GM19351 (cell line): Measurements from ENCODE around the gene USE1.

Experiments used
- ATAC-seq: cut with Tn5 transposase; IDR thresholded peaks from one replicate; pipeline ENCODE4 v1.9.1; 2021; ENCODE audit warnings: mild to moderate bottlenecking, moderate library complexity; ENCODE audit not compliant: unreplicated experiment

The USE1 gene

GRCh38 chr19:17235300-17235970 lies 20.3 kb downstream of the USE1 start:
- no peak for ATAC-seq

DNA sequence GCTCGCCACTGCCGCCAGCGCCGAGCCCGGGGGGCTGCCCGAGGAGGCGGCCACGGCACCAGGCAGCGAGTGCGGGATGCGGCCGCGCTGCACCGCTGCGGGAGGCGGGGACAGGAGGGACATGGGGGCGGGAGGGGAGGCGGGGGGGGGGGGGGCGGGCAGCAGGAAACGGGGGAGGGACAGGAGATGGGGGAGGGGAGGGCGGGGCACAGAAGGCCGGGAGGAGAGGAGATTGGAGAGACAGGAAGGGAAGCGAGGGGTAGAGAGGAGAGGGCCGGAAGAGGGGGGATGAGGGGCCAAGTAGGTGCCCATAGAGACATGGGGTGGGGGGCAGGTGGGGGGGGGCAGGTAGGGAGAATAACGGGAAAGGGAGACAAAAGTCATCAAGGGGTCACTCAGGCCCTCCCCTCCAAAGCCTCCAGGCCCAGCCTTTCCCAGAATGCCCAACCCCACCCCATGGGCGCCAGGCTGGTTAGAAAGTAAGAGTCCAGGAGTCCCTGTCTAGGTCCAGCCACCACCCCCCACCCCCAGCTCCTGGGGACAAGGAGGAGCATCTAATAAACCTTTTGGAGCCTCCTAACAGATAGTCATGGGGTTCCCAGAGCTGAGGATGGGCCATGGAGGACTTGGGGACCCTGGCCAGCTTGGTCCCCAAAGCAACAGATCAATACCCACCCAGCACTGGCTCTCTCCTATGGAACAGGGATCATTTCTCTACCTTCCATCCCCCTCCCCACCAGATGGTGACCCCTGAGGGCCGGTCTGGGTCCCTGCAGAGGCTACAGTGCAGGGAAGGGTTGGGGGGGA lies 21.0 kb downstream of the USE1 start:
- ATAC-seq, result no peak

GRCh38 chr19:17236811-17237543 lies 21.8 kb downstream of the USE1 start:
- no peak for ATAC-seq

GRCh38 chr19:17237747-17238706 lies 22.9 kb downstream of the USE1 start:
- ATAC-seq, result no peak

DNA sequence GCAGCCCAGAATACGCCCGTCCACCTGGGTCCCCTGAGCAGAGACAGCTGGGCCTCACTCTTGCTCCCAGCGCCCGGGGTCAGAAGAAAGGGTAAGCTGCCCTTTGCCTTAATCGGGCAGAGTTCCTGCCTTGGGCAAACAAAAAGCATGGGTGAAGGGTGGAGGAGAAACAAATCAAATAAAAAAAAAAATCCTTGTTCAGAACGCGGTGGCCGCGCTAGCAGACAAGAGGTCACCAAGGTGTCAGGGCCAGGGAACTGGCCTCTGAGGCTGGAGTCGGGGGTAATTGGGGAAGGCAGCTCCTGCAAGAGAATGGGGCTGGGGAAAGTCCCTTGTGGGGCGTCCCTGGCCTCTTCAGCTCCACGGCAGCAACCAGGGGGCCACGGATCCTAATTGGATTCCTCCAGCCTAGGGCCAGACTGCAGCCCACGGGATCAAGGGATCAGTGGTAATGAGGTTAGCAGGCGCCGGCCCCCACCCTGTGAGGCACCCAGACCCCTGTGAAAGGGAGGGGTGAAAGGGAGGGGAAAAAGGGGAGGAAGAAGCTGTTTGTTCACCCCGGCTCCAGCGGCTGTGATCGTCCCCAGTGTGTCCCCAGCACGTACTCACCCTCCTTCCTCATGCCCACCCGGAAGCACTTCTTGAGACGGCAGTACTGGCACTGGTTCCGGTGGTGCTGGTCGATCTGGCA lies 25.1 kb downstream of the USE1 start:
- ATAC-seq, result no peak

- no peak for ATAC-seq
These were observed 25.8 kb downstream of the USE1 start for GRCh38 chr19:17240826-17241399.

GRCh38 chr19:17242431-17243208 lies 27.5 kb downstream of the USE1 start:
- no peak for ATAC-seq

DNA sequence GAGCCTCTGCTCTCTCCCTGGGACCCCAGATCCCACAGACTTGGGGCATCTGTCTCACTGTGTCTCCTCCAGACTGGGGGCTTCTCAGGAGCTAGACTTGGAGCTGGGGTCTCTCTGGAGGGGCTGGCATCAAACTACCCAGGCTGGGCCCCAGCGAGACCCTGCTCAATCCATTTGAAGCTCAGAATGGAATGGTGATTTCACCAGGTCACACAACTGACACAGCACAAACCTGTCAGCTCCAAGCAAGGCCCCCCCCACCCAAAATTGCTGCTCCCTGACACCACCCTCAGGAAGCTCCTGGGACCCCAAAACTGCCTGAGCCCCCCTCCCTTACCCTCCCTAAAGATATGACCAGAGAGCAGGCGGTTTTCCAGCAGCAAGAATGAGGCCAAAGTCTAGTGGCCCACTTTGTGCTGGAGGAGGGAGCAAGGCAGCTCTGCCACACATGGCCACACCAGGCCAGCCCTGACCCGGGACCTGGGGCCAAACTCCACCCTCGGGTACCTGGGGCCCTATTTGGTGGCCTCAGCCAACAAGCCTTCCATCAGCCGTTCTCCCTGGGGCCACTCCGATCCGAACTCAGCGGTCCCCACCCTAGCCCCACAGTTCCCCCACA lies 28.2 kb downstream of the USE1 start:
- no peak for ATAC-seq

GRCh38 chr19:17243830-17244617 lies 28.9 kb downstream of the USE1 start:
- no peak for ATAC-seq

DNA sequence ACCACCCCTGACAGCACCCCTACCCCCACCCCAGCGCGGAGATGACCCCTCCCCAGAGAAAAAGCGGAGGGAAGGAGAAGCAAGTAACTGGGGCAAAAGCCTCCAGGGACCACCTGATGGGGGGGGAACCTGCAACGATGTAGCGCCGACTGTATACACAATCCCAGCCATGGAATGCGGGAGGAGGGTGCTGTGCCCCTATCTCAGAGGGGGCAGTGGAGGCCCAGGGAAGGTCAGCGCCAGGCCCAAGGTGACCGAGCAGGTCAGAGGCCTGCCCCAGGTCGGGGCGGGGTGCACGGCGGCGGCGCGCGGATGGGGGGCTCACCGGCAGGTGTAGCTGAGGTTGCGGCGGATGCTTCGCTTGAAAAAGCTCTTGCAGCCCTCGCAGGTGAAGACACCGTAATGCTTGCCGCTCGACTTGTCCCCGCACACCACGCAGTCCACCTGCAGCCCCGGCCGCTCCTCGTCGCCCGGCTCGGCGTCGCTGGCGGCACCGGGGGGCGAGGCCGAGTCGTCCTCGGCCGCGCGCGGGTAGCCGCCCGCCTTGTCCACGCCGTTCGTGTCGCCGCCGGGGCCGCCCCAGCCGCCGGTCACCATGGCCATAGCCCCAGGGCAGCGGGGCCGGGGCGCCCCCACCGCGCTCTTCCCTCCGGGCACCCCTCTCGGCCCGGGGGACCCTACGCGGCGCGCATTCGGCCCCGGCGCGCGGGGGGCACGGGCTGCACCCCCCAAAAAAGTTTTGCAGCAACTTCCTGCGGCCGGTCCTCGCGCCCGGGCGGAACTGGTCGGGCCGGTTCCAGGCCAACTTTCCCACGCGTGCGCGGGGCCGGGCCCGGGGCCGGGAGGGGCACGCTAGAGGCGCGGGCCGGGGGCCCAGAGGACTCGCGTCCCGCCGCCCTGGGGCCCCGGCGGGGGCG lies 29.7 kb downstream of the USE1 start:
- no peak for ATAC-seq

DNA sequence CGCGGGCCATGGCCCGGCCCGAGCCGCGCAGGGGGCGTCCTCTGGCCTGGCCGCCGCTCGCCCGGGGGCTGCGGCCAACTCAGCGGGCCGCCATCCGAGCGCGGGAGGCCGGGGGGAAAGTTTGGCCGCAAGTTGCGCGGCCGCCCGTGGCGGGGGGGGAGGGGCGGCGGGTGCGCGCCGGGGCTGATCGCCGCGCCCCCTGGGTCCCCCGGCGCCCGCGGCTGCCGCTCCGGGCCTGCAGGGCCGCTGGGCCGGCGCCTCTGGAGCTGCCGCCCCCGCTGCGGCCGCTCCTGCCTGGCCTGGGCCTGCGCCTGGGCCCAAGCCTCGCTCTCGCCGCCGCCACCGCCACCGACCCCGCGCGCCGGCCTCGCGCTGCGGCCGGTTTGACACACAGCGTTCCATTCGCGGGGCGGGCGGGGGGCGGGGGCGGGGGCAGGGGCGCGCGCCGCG lies 30.4 kb downstream of the USE1 start, which contains the start of gene NR2F6:
NR2F6 (minus strand) TSS at position 385 of the 450 bp plus-strand sequence. CDS start 699 bp downstream, outside the sequence.
- no peak for ATAC-seq

- ATAC-seq, result no peak
These were observed 31.7 kb downstream of the USE1 start for GRCh38 chr19:17246681-17247425.

DNA sequence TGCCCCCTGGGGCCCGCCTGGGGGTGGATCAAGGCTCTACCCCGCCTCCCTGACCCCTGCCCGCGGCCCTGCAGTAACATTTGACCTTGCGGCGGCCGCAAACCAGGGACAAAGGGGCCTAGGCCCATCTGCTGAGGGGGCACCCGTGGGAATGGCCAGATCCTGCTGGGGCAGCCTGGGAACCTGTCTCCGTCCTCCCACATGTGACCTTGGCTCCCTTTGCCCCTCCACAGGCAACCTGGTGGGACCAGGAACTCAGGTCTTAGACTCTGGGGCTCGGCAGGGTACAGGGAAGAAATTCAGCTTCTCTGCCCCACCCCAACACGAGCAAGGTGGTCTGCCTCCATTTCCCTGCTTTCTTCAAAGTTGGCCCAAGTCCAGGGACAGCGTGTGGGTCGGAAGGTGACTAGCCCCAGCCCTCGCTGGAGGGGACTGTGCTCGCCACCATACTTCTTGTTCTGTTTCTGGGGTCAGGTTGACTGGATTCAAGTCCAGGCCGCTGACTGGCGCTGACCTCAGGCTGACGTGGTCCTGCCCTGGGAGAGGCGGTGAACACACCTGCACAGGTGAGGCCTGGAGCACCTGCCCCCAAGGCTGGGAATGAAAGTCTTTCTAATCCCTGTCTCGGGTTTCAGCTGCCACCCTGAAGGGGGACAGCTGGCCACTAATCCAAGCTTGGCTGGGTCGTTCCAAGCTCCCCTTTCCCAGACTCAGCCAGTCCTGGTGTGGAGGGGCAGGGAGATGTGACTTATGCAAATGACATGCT lies 33.0 kb downstream of the USE1 start:
- ATAC-seq, result no peak

- ATAC-seq, result no peak
These were observed 34.9 kb downstream of the USE1 start for GRCh38 chr19:17249887-17250548.
